ENCODE measurements around the gene POLR1E.

DNA sequence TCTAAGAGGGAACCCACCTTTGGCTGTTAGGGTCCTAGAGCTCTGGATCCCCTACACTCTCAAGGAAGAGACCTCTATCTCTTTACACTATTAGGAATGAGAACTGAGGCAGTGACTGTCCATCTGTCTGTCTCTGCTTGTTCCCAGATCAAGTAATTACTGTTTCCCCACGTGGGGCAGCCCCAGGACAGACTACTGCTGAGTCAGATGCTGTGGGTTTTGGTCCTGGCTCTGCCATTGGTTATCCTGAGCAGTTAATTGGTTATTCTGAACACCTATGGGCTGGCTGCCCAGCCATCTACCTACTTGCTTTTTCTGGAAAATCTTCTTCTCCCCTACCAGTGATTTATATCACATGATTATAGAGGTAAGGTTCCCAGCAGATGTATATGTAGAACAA, 57.1 kb downstream of the POLR1E start:
- TF ChIP-seq POLR2A (IDR thresholded peaks at IDR 0.05; ENCODE audit: low read depth, low read length), result no peak
- no peak for TF ChIP-seq GATA2 (IDR thresholded peaks at IDR 0.05; ENCODE audit: insufficient read depth, insufficient read length, low read depth, low read length)
- TF ChIP-seq MYC (IDR thresholded peaks at IDR 0.05; ENCODE audit: low read depth, low read length), result no peak
- TF ChIP-seq, protein P1, sequence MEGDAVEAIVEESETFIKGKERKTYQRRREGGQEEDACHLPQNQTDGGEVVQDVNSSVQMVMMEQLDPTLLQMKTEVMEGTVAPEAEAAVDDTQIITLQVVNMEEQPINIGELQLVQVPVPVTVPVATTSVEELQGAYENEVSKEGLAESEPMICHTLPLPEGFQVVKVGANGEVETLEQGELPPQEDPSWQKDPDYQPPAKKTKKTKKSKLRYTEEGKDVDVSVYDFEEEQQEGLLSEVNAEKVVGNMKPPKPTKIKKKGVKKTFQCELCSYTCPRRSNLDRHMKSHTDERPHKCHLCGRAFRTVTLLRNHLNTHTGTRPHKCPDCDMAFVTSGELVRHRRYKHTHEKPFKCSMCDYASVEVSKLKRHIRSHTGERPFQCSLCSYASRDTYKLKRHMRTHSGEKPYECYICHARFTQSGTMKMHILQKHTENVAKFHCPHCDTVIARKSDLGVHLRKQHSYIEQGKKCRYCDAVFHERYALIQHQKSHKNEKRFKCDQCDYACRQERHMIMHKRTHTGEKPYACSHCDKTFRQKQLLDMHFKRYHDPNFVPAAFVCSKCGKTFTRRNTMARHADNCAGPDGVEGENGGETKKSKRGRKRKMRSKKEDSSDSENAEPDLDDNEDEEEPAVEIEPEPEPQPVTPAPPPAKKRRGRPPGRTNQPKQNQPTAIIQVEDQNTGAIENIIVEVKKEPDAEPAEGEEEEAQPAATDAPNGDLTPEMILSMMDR (IDR thresholded peaks at IDR 0.05; ENCODE audit: extremely low read depth in 1 of 2, insufficient read depth in 1 of 2, low read depth in 1 of 2, low read length in 2 of 2), result no peak
